Stimulated activated CD8-positive, alpha-beta memory T cell treated with anti-CD3 and anti-CD28 coated beads, Interleukin-15, amount 100 ng/mL, for 4 hours (primary cell): ENCODE data around the gene DDX28.
"Not testable (repeated sequence)": the region's sequence is repeated elsewhere in the genome, so short reads cannot be mapped to it uniquely, and the experiment has no call there.

Source experiments
- DNase-seq, 2 donors: peaks; one replicate each; pipeline ENCODE4 v3.0.0-alpha.2; 2020; ENCODE audit warnings: low read depth in 2 of 2

Gene DDX28

DNA sequence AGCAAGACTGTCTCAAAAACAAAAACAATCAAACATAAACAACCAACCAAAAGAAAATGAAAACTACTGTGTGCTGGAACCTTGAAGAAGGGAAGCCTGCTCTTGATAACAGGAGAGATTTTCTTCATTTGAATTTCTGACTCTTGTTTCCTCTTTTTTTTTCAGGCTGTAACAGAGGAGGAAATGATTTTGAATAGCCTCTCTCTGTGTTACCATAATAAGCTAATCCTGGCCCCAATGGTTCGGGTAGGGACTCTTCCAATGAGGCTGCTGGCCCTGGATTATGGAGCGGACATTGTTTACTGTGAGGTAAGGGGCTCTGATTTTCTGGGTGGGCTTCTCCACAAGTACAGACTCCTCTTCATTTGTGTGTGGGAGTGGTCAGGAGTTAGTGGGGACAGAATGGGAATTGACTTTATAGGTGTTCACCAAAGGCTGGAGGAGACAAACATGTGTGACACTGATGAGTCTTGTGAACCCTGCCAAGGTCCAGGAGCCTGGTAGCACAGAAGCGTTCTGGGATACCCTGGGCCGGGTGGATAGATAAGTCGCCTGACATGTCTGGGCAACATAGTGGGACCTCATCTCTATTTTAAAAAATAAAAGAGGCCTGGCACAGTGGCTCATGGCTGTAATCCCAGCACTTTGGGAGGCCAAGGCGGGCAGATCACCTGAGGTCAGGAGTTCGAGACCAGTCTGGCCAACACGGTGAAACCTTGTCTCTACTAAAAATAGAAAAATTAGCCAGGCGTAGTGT, 15.0 kb upstream of the DDX28 start:
- no peak for DNase-seq

GRCh38 chr16:68035227-68035626, 12.2 kb upstream of the DDX28 start:
- no peak for DNase-seq

DNA sequence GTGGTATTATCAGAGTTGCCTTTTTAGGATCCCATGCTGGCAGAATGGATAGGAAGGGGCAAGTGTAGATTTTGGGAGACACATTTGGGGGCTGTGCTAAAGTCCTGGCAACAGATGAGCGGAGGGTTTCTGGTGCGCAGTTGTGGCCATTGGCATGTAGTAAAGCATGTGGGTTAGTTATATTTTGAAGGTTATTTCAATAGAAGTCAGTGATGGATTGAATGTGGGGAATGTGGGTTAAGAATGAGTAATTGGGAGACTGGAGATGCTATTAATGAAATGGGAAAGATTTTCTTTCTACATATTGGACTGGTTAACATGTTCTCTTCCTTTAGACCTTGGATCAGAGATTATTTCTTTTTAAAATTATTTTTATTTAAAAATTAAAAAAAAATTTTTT, 10.1 kb upstream of the DDX28 start:
- no peak for DNase-seq

DNA sequence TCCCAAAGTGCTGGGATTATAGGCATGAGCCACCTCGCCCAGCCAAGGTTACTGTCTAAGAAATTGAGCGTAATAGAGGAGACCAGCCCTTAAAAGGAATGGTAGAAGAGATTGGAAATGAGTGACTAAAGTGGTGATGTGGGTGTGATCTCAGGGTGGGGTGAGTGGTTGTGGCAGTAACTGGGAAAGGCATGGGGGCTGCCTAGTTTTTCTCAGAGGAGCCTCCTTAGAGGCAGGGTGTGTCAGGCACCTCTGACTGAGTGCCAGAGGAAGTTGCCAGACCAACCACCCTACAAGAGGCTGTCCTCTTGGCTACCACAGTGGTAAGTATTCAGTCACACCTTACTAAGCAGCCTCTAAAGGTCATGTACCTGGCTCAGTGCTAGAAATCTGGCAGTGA, 8.9 kb upstream of the DDX28 start:
- no peak for DNase-seq

DNA sequence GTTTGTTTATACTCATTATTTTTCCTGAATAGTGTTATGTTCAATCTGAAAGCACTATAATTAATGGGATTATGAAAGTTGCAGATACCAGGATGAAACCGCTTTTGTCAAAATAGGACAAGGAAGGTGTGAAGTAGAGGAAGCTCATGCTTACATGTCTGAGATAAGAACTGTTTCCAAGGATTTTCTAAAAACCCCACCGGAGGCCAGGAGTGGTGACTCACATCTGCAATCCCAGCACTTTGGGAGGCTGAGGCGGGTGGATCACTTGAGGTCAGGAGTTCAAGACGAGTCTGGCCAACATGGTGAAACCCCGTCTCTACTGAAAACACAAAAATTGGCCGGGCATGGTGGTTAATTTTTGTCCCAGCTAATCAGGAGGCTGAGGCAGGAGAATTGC, 7.1 kb upstream of the DDX28 start:
- not testable (repeated sequence) for DNase-seq

DNA sequence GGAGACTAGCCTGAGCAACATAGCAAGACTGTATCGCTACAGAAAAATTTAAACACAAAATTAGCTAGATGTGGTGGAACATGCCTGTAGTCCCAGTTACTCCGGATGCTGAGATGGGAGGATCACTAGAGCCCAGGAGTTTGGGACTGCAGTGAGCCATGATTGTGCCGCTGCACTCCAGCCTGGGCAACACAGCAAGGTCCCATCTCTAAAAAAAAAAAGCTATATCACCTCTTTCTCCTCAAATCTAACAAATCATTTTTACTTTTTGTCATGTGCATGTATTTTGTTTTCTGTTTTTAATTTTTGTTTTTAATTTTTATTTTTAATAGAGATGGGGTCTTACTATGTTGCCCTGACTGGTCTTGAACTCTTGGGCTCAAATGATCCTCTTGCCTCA, 6.0 kb upstream of the DDX28 start:
- no peak for DNase-seq

- no peak for DNase-seq
These were observed 729 bp downstream of the DDX28 start for GRCh38 chr16:68022278-68022727.

DNA sequence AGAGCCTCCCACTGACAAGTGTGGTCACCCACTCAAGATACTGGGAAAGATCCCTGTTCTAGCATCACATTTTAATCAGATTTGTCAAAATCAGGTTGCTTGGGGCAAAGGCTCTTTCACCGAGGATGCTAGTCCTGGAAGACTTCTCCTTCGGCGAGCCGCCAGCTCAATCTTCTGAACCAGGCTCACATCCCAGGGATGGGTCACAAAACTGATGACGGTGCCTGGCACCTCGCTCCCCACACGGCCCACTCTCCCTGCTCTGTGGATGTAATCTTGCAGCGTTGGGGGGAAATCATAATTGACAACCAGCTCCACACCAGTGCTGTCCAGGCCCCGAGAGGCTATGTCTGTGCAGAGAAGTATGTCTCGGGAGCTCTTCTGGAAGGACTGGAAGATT, 1.5 kb downstream of the DDX28 start:
- DNase-seq, result no peak

GRCh38 chr16:68019167-68019680, 3.8 kb downstream of the DDX28 start:
- no peak for DNase-seq

- DNase-seq, result no peak
These were observed 7.4 kb downstream of the DDX28 start, which contains the start of gene DPEP2NB for GRCh38 chr16:68015681-68016080. TSS of gene DPEP2NB (minus strand) at chr16:68015911. CDS start at chr16:68015770, 141 bp downstream.

DNA sequence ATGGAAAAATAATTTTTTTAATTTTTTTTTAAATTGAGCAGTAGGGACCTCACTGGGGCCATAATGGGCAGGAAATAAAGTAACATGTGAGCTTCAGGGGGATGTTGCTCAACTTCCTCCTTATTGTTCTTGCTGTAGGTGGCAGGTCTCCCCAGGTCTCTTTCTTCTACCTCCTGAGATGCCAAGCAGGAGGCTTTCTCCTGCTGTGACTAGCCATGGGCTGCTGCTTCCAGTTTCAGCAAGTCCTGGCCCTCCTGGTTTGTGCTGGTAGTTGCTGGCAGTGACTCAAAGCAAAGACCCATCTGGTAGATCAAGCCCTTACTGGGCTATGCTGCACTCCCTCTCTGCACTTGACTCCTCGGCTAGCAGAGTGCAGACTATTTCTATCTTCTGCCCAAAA, 9.6 kb downstream of the DDX28 start:
- DNase-seq, result no peak

GRCh38 chr16:68009872-68010271, 13.2 kb downstream of the DDX28 start:
- not testable (repeated sequence) for DNase-seq

- no peak for DNase-seq
These were observed 13.8 kb downstream of the DDX28 start for GRCh38 chr16:68009157-68009735.

DNA sequence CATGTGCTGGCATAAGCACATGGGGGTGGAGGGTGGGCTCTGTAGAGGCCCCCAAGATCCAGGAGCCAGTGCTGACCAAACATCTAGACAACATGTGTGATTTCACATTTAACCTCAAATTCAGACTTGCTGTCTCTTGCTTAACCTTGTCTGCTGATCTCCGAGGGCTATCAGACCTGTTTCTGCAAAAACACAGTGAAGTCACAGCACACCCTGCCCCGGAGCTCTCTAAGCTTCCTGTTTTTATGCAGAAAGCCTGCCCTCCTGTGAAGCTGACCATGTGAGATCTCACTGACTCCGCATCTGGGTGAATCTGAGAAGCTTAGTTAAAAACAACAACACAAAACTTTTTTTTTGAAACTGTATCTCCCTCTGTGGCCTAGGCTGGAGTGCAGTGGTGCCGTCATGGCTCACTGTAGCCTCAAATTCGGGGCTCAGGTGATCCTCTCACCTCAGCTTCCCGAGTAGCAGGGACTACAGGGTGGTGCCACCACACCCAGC, 17.2 kb downstream of the DDX28 start:
- no peak for DNase-seq

DNA sequence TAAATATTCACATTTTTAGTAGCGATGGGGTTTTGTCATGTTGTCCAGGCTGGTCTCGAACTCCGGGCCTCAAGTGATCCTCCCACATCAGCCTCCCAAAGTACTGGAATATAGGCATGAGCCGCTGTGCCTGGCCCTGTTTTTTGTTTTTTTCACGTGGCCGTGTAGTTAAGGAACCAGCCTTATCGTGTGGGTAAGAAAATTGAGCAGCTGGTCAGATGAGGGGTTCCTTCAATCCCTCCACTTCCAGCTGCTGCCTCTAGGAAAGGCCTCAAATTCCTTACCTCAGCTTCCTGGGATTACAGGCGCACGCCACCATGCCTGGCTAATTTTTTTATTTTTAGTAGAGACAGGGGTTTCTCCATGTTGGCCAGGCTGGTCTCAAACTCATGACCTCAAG, 17.8 kb downstream of the DDX28 start:
- DNase-seq, result no peak

DNA sequence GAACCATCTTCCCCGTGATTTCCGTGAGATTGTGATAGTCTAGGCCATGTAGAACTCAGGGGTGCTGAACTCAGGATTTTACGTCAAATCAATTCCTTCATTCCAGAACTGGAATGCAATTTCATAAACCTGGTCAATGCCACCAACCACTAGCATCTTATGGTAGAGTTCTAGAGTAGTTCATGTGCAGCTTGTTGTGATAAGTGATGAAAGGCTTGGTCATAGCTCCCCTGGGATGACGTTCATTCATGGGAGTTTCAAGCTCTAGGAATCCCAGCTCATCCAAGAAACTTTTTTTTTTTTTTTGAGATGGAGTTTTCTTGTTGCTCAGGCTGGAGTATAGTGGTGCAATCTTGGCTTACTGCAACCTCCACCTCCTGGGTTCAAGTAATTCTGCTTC, 20.0 kb downstream of the DDX28 start:
- DNase-seq, result no peak

- no peak for DNase-seq
These were observed 22.6 kb downstream of the DDX28 start for GRCh38 chr16:68000450-68000849.

DNA sequence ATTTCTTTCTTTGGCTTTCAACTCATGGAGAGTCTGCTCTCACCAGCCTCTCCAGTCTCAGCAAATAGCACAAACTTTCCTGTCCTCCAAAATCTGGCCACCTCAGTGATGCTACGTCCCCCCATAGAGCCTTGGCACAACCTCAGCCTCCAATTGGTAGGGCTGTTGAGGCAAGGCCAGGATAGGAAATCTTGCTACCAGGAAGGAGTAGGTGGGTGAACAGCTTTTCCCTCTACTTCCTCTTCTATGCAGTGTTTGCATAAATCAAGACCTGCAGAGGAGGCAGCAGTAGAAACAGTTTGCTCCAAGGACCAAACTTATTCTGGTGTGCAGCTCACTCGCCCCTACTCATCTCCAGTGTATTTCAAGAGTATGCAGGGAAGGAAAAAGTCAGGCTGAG, 23.0 kb downstream of the DDX28 start:
- DNase-seq, result no peak

DNA sequence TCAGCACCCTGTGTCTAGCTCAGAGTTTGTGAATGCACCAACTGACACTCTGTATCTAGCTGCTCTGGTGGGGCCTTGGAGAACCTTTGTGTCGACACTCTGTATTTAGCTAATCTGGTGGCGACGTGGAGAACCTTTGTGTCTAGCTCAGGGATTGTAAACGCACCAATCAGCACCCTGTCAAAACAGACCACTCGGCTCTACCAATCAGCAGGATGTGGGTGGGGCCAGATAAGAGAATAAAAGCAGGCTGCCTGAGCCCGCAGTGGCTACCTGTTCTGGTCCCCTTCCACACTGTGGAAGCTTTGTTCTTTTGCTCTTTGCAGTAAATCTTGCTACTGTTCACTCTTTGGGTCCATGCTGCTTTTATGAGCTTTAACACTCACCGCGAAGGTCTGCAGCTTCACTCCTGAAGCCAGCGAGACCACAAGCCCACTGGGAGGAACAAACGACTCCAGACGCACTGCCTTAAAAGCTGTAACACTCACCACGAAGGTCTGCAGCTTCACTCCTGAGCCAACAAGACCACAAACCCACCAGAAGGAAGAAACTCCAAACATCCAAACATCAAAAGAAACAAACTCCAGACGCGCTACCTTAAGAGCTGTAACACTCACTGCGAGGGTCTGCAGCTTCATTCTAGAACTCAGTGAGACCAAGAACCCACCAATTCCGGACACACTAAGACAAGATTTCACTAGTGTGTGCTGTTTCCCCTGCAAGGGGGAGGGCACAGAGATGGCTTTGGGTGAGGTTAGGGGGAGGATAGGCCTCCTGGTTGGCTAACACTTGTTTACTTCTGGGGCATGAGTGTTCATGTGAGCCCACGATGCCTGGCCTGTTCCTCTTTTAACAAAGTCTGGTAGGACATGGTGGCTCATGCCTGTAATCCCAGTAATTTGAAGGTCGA, 24.0 kb downstream of the DDX28 start, which contains the start of gene DPEP2:
Gene DPEP2, minus strand, starts transcription at position 706 of the 910 bp plus-strand sequence. CDS start 6,272 bp downstream, outside the sequence.
- not testable (repeated sequence) for DNase-seq

DNA sequence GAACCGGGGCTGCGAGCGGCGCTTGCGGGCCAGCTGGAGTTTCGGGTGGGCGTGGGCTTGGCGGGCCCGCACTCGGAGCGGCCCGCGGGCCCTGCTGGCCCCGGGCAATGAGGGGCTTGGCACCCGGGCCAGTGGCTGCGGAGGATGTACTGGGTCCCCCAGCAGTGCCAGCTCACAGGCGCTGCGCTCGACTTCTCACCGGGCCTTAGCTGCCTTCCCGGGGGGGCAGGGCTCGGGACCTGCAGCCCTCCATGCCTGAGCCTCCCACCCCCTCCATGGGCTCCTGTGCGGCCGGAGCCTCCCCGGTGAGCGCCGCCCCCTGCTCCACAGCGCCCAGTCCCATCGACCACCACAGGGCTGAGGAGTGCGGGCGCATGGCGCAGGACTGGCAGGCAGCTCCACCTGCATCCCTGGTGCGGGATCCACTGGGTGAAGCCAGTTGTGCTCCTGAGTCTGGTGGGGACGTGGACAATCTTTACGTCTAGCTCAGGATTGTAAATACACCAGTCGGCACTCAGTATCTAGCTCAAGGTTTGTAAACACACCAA, 24.7 kb downstream of the DDX28 start:
- DNase-seq, result not testable (repeated sequence)

DNA sequence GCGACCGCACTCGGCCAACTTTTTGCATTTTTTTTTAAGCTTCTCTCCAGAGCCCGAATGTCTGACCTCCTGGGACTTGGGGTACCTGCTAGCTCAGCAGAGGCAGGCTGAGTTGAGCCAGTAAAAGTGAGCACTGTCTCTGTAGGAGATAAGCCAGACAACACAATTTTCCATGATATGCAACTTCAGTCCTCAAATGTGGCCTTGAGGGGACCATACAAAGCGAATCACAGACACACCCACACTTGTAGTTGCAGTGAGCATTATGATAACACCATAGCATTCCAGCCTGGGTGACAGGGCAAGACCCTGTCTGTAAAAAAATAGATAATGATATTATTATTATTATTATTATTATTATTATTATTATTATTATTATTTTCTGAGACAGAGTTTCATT, 26.4 kb downstream of the DDX28 start:
- no peak for DNase-seq

DNA sequence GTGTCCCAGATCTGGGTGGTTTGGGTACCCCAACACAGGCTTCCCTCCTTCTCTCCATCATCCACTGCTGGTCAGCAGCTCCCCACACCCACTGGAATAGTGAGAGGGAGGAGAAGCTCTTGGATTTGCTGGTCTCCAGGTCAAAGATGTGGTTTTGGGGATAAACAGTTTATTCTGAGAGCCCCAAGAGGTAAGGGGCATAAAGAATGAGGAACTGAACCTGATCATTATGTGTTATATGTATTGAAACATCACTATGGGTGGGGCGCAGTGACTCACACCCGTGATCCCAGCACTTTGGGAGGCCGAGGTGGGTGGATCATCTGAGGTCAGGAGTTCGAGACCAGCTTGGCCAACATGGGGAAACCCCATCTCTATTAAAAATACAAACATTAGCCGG, 27.6 kb downstream of the DDX28 start:
- no peak for DNase-seq
